ENCODE data around the gene PLEKHN1.

DNA sequence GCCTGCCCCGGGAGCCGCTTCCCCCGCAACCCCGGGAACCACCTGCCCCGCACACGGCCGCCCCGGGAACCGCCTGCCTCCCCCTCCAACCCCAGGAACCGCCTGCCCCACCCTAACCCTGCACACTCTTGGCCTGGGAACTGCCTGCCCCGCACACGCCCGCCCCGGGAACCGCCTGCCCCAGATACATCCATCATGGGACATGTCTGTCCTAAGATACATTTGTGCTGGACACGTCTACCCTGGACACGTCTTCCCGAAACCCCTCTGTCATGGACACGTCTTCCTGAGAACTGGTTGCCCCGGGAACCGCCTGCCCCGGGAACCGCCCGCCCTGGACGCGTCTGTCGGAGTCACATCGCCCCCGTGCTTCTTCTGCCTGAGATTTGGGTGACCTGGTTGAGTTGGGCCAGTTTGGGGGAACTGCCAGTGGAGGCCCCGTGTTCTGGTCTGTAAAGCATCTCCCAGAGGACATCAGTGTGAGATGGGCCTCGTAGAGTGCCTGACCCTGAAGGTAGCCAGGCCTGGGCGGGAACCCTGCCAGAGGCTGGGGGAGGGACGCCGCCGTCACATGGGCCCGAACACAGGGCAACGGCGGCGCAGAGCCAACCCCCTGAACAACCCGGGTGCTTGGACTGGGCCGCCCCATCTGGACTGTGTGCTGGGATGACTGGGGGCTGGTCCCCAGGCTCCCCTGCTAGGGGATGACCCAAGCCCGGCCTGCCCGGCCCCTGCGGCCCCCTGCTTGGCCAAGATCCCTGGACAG, 12.0 kb downstream of the PLEKHN1 start:
- TF ChIP-seq CTCF (conservative IDR thresholded peaks at IDR 0.05): no peak
- no peak for TF ChIP-seq ZFX (IDR thresholded peaks at IDR 0.05)

Data from C4-2B (cell line).